Gastrocnemius medialis (tissue), 4 donors: ENCODE measurements around the gene MPRIP.

ENCODE experiments used
- CTCF ChIP-seq, 5 experiments: fragments of 450-650 bp in 3 of 5; fragments of 200-600 bp in 2 of 5; sonication (generic) in 2 of 5; IDR thresholded peaks in 4 of 5; conservative IDR thresholded peaks in 1 of 5; 1 replicate in 4 of 5; 2 replicates in 1 of 5; pipeline ENCODE4 v1.5.1; 2016 to 2019; ENCODE audit warnings: antibody characterized with exemption in 5 of 5, mild to moderate bottlenecking in 3 of 5, moderate library complexity in 3 of 5
- POLR2A ChIP-seq, 2 donors: fragments of 450-650 bp; IDR thresholded peaks; one replicate each; pipeline ENCODE4 v1.6.1; 2017; ENCODE audit warnings: antibody characterized with exemption in 2 of 2, mild to moderate bottlenecking in 2 of 2, moderate library complexity in 2 of 2

DNA sequence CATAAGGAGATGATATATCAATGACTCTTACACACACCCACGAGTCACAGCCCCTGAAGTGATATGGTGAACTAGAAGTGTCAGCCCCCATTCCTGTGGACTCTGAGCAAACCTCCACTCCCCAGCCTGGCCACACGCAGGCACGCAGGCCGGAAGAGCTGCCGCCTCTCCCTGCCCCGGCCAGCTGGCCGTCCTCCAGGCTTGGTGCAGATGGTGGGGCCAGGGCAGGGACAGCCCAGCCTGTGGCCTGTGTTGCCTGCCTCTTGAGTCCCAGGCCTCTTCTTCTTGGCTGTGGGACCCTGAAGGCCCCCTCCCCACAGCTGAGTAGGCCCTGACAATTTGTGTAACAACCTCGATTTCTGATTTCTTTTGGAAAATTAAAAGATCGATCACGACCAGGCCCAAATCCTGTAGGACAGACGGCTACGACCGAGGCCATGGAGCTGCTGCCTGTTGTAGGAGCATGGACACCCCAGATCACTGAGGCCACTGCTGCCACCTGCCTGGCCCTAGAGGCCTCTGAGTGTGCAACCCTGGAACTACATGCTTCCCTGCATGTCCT, 10.0 kb upstream of the MPRIP start:
- no peak for TF ChIP-seq POLR2A (IDR thresholded peaks at IDR 0.05)
- TF ChIP-seq CTCF (IDR thresholded peaks at IDR 0.05 in 4 of 5, conservative IDR thresholded peaks at IDR 0.05 in 1 of 5): no peak
